Fibroblast of skin of left biceps (primary cell): Measurements from ENCODE around the gene CPNE4.

Experiments used
- DNase-seq, 2 experiments: peaks; one replicate each; pipeline ENCODE4 v3.0.0-alpha.2; 2013; ENCODE audit warnings: low read depth in 2 of 2

The CPNE4 gene

DNA sequence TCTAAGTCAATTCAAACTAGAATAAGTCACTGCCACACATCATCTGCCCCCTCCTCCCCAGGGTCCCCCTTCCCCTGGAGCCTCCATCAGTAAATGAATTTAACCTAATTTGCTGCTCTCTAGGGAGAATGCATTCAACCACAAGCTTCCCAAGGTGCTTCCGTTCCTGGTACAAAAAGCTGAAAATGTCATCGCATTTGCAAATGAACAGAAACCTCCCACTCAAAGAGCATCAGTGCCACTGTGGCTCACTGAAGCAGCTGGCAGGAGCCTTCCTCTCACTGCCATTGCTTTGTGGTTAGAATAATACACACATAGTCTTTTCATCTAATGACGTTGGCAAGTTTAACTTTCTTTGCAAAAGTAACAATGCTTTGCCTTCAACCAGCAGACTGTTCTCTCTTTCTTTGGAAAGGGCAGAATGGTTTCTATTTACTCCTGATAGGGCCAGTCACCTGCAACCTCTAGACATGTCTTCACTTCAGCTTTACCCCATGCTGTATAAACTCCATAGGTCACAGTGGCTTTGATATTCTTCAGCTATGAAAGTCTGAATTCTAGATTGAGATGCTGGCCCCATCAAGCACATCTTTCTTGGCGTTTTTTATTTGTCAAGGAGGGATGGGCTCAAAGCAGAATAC, 238.1 kb downstream of the CPNE4 start:
- DNase-seq, result no peak

DNA sequence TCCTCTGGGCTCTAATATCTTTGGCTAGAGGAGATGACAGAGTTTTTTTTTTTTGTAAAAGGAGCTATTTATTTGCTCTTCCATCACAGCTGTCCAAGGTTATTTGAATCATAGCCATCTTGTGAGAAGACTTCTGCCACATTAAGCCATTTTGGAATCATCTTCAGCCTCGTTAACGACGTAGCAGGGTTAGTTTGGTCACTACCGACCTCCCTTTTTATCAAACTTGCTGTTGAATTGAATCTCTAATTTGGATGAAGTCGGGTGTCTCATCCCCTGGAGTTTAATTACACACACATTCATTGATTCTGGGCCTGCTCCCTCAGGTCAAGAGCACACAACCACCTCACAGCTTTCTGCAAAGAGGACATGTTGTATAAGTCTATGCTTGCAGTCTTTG, 238.7 kb downstream of the CPNE4 start:
- DNase-seq, result no peak

DNA sequence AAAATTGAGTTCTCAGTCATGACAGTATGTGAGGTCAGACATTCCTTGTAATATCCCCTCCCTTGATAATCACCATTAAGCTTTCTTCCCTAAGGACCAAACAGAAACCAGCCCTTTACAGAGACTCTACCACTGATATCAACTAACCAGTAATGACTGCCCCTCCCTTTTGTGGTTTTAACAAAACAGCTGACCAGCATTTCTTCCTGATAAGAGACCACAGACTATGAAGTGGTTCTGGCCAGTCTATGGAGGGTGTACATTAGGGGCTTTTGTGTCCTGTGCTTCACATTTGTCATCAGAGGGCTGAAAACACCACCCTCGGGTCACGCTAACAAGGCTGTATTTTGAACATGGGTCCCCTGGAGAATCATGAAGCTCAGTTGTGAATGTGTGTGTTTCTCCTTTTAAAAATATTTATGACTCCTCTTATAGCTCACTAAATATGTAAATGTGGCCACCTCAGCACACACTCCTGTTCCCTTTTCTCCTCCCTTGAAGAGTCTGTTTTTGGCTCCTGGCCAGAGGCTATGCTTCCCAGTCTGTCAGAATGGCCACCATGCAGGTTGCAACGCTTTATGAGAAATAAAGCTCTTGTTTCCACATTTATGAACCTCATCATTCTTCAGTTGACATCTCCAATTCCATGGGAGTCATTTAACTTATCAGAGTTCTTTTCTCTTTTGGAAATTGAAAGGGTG, 239.3 kb downstream of the CPNE4 start:
- DNase-seq, result no peak

DNA sequence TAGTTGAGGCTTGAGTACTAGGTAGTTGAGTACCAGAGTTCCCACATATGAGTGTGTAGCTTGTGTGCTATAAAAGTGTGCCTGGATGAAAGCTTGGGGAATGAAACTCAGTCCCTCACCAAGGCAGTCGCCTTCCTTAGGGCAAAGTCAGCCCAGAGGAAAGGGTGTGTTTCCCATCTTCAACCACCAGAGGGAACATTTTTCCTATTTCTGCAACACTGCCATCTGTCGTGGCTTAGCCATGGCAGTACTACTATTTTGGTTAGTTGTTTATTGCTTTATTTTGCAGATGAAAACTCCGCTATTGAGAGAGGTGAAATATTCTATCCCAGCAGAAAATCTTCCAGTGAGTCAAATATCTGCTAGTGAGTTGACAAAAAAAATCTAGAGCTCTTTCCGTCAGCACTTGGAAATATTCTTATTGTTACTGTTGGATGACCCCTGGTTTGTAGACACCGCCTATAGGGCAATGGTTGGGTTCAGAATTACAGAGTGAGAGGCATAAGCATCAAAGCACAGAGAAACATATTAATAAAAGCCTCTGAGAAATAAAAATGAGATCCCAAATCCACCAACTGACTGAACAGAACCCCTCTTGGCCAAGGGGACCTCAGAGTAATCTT, 239.9 kb downstream of the CPNE4 start:
- DNase-seq, result peak; percentile 21 to 23

DNA sequence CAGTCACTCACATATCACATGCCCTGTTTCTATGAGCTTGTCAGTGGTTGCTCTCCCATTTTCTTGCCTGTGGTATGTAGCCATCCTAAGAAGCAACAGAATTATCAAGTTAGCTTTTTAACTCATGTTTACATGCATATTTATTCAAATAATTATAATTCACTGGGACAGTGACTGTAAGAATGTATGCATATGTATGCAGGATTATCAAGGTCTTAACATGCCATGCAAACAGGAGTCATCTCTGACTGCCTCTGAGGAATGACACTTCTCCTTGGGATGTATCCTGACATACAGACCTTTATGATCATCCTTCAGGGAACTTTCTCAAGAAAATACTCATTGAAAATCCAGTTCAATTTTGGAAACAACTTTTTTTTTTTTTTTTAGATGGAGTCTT, 240.9 kb downstream of the CPNE4 start:
- no peak for DNase-seq

DNA sequence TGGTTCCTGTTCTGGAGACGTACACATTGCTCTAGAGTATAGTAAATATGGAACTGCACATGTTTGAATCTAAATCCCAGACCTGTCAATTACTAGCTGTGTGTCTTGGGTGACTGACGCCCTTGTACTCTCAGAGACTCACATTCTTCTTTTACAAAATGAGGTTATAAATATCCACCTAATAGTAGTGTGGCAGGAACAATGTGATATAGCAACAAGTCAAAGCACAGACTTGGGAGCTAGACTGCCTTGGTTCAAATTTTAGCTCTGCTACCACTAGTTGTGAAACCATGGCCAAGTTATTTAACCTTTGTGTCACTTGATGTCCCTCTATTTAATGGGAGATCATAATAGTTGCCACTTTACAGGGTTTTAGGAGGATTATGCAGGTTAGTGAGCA, 245.6 kb downstream of the CPNE4 start:
- DNase-seq, result no peak

DNA sequence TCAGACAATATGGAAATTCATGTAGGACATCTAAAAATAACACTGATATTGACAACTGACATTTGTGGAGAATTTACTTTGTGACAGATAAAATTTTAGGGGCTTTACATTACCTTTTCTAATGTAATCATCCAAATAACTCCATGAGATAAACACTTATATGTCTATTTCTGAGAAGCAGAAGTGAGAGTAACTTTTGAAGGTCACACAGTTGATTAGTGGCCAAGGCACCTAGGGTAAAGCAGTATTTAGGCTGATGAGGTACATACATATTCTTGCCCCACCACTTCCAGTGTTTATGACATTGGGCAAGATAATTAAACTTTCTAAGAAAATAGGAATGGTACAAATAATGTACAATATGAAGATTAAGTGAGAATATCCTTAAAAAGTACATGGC, 248.4 kb downstream of the CPNE4 start:
- DNase-seq, result no peak

DNA sequence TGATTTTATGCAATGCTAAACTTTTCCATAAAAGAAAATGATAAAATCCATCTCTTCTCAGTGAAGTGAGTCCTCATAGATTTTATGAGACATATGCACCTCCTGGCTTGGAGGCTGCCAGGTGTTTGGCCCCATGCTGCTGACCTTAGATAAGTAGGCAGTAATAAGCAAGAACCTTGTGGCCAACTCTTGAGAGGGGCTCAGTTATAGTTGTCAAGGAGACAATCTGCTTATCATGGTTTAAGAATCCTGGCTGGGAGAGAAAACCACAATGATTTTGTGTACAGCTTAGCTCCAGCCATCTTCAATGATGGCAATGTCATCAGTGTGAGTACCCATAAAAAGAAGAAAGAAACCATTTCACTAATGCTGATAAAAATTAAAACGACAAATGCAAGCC, 252.1 kb downstream of the CPNE4 start:
- no peak for DNase-seq

DNA sequence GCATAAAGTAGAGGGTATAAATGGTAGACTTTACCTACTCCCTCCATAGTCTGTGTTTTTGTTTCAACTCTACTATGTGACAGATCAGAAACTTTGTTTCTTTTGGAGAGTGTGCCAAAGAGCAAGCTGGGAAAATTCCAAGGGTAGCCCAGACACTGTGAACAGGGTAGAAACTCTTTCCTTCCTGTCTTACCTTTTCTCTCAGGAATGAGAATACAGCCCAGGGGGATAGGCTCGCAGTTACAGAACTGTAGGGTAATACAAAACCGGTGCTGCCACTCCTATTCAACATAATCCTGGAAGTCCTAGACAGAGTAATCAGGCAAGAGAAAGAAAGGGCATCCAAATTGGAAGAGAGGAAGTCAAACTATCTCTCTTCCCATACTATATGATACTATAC, 256.3 kb downstream of the CPNE4 start:
- no peak for DNase-seq

DNA sequence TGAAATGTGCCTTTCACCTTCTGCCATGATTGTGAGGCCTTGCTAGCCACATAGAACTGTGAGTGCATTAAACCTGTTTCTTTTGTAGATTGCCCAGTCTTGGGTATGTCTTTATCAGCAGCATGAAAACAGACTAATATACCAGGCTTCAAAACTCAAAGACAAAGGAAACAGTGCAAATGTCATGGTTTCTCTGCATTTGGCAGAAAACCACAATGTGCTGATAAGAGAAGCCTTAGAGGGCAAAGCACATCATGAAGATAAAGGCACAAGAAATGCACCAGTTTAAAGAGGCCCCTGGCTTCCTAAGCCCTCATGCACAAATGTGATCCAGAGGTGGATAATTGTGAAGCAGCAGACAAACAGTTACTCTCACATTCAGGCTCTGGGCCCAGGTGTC, 259.2 kb downstream of the CPNE4 start:
- DNase-seq, result no peak

DNA sequence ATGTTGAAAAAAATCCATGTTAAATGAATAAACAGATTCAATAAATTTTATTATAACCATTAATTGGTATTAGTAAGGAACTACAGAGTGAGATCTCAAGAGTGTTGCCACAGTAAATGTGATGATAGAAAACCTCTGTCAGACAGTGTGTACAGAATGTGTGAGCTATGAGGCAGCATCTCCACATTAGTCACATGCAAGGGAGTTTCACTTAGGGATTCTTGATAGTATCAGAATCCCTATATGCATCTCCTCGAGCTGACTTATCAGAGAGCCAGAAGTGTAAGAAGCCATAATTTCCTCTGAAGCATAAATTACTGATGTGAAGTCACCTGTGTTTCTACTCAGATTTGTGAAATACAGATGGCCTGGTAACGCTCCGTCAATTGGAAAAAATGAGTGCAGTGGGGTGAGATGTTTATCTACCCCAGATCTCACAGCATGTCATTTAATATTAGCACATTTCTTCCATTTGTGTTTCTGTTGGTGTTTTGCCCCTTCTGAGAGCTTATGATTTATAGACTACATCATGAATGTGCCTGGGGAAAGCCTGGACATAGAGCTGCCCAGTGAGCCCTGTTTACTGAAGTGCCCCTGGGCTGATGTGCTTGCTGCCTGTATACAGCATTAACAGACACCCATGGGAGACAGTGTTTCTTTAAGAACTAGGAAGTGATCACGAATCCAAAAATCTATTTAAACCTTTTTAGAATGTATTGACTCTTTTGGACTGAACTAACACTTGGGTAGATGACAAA, 262.4 kb downstream of the CPNE4 start:
- DNase-seq, result no peak

DNA sequence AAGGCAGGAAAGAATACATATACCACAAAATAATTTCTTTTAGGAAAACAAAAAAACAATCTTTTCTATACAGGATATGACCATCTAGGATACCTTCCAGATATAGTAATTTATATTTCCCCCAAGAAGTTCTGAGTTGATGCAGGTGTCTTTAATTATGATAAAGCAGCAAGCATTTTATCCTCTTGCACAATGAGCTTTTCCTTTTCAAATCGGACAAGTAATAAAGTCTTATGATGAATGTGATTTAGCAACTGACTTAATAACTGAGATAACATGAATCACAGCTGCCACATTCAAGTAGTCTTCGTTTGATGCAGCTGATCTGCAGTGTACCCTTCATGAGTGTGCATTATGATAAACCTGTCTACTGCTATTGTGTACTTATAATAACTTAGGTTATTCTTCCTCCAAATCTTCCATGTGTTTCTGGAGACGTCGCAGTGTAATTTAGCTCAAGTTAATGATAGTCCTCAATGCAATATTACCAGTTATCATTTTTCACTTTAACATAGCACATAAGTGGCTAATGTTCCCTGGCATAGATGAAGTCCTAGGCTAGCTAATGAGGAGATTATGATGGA, 271.7 kb downstream of the CPNE4 start:
- peak; percentile 31 to 52 for DNase-seq

DNA sequence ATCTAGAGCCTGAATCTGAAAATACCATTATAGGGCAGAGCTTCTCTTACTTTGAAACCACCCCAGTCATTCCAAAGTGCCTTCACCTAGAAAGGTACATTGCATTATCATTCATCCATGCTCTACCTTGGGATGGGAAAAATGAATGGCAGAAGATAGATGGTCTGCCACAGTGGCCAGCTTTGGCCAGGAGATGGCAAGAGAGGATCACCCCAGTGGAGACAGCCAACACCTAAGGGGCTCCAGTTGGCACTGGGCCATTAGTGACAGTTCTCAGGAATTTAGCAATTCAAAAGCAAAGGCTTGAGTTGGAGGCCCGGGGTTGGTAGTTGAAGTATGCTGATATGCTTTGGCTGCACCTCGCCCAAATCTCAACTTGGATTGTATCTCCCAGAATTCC, 278.4 kb downstream of the CPNE4 start:
- DNase-seq, result no peak

DNA sequence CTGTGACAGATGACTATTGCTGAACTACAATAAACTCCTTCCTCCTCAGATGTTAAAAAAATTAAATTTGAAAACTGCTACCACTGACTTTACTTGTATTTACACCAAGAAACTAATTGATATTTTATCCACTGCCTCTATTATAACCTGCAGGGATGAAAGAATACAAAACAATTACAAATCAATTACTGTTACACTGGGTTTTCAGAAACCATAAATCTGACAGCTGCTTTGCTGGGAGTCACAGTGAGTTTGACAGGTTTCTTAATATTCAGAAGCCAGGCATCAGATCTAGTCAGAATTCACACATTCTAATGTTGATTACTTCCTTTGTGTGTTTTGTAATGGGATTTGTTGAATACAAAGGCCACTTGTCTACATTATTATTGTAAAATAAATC, 279.4 kb downstream of the CPNE4 start:
- no peak for DNase-seq

DNA sequence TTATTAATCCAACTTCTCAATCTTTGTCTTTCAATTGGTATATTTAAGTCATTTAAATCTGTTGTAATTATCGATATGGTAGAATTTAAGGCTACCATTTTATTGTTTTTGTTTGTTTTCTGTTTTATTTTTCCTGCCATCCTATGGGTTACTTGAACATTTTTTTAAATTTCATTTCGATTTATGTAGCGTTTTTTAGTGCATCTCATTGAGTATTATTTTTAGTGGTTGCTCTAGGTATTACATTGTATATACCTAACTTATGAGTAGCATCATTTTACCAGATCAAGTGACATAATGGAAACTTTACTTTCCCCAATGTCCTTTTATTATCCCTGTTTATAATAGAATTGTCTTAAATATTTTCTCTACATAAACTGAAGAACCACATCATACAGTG, 284.6 kb downstream of the CPNE4 start:
- DNase-seq, result no peak

DNA sequence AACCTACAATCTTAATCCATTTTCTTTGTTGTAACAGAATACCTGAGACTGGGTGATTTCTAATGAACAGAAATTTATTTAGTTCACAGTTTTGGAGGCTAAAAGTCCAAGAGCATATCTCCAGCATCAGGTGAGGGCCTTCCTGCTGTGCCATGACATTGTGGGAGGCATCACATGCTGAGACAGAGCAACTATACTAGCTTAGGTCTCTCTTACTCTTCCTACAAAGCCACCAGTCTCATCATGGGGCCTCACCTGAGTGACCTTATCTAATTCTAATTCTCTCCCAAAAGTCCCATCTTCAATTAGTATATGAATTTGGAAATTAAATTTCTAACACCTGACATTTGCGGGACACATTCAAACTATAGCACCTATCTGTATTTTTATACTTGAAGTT, 285.0 kb downstream of the CPNE4 start:
- DNase-seq, result no peak

DNA sequence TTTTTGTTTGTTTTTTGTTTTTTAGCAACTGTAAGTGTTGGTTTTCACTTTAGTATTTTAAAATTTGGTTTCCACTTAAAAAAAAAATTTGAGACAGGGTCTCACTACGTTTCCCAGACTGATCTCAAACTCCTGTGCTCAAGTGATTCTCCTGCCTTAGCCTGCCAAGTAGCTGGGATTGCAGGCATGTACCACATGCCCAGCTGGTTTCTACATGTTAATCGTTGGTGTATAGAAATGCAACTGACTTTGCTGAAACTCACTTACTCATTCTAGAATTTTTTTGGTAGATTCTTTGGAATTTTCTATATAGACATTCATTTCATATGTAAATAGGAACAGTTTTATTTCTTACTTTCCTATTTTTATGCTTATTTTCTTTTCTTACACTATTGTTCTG, 287.3 kb downstream of the CPNE4 start:
- no peak for DNase-seq

DNA sequence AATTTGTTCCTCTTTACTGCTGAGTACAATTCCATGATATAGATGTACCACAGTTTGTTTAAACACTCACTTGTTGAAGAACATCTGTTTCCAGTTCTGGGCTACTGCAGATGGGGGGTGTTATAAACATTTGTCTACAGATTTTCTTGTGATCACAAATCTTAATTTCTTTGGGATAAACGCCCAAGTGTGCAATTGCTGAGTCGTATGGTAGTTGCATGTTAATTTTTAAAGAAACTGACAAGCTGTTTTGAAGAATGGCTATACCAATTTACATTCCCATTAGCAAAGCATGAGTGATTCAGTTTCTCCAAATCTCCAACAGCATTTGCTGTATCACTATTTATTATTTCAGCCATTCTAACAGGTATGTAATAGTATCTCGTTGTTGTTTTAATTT, 290.0 kb downstream of the CPNE4 start:
- peak in 1 of 2 experiments; percentile 10 for DNase-seq

DNA sequence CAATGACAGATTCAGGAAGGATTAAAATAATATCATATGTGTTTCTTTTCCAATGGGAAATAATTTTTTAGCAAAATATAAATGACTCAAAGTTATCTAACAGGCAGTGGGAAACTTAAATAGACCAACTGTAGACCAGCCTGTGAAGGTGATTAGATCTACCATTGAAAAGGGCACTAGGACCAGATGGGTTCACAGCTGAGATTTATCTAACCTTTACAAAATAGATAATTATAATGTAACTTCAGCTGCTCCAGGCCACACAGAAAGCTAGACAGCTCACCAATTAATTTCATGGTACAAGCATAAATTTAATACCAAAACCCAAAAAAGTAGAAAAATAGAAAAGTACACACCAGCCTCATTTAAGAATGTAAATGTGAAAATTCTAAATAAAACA, 291.7 kb downstream of the CPNE4 start:
- DNase-seq, result no peak

DNA sequence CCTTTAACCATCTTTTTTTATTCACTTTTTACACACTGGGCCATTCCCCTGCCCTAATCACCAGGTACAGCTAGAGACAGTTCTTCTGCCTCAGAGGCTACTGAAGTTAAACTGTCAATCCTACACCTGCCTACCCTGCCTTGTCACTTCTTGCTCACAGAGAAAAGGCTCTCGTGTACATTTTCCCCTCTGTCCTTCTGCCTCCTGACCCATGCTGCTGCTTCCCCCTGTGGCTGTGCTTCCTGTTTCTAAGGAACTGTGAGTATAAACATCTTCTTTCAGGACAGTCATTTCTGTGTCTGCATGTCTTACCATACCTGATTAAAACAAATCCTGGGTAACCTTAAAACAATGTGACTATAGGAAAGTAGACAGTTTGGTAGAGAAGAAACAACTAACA, 295.6 kb downstream of the CPNE4 start:
- DNase-seq, result no peak

DNA sequence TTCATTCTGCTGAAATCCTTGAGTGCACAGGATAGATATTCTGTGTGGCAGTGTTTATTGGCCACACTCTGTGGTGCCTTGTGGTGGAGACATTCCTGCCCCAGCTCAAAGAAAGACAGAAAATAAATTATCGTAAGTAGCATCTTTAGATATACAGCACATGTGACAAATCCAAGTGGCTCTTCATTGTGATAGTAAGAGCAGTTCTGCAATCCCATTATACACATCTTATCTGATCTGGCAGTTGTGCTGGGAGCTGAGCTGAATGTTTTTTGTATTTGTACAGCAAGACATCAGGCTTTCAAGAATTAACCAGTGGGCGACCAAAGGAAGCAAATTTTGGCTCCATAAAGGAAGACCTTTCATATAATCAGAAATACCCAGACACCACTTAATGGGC, 296.7 kb downstream of the CPNE4 start:
- DNase-seq, result no peak

DNA sequence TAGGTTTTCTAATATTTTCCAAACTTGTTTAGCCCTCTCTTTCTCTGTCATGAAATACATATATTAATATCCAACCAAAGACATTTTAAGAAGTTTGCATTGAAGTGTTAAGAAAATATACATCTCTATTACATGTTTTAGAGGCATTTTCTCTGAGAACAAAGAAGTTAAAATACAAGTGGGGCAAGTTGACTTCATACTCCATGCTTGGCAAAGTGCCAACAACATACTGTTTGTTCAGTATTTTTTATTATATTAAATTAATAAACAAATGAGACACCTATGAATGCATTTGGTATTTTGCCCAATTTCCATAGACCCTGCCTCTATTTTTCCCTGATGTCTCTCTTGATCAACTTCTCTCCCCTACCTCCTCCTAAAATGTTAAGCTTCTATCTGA, 299.3 kb downstream of the CPNE4 start:
- DNase-seq, result no peak
